Colonic mucosa (tissue), 4 donors: ENCODE results near the gene GRHL1. TPM values are rescaled to one million over a fixed set of nuclear protein-coding genes. Genes with fewer than 3 reads are reported as not detected.

Source experiments
- DNase-seq: peaks from one replicate; pipeline ENCODE4 v3.0.0-alpha.2; 2020
- H3K27ac ChIP-seq: fragments of 200-600 bp; one replicate; pipeline ENCODE4 v1.8.0; 2021
- H3K27me3 ChIP-seq: fragments of 200-600 bp; one replicate; pipeline ENCODE4 v1.8.0; 2021
- H3K36me3 ChIP-seq: fragments of 200-600 bp; one replicate; pipeline ENCODE4 v1.8.0; 2021
- H3K4me1 ChIP-seq: fragments of 200-600 bp; one replicate; pipeline ENCODE4 v1.8.0; 2021; ENCODE audit warnings: mild to moderate bottlenecking
- H3K4me3 ChIP-seq: fragments of 200-600 bp; one replicate; pipeline ENCODE4 v1.8.0; 2021
- H3K9ac ChIP-seq, 2 donors: one replicate each; pipeline ENCODE4 v1.7.0; 2013; ENCODE audit warnings: control low read depth in 2 of 2, low read depth in 2 of 2, low read length in 2 of 2
- H3K9me3 ChIP-seq: fragments of 200-600 bp; one replicate; pipeline ENCODE4 v1.8.0; 2021
- intact Hi-C: fragments of 100-400 bp; cut with DNase I; formaldehyde crosslinking; loops from one replicate; pipeline ENCODE4 v1.14.1; 2022
- total RNA-seq, 2 donors: library from RNA; stranded (reverse); fragmentation: NEBNext Ultra II Directional in 1 of 2; extraction: Animal tissue kit (Norgen Biotek cat#: 25700) in 1 of 2; gene quantifications; one replicate each; pipeline ENCODE4 v1.2.1, GENCODE V29; 2021
- TF ChIP-seq, protein P1 (sequence below): fragments of 200-600 bp; IDR thresholded peaks from one replicate; pipeline ENCODE4 v1.8.0; 2022; ENCODE audit warnings: antibody characterized with exemption, mild to moderate bottlenecking
- donor health status: healthy.
- donor health status: DM: no; HTN: no; CAD: no.
- donor health status: DM: no; HTN: no; CAD: no.

GRHL1 gene
- total RNA-seq, 2 donors from 2014 or later, result 1.6 to 1.9 TPM

DNA sequence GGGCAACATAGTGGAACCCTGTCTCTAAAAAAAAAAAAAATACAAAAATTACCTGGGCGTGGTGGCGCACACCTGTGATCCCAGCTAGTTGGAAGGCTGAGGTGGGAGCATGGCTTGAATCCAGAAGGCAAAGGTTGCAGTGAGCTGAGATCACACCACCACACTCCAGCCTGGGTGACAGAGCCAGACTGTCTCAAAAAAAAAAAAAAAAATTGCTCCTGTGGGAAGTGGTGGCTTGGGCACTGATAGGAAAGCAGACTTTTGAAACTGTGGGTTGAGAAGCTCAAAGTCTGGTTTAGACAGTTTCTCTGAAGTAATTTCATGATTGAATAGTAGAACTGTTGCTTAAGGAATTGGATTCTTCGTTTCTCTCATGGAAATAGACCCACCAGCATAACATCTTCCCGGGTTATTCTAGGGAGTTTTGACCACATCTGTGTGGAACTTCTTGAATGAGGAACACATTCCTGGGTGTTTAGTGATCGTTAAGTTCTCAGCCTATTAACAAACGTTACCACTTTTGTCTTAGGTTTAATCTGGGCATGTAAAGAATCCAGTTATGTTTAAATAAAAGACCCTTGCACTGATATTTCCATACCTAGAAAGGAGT lies 33.5 kb downstream of the GRHL1 start:
- TF ChIP-seq, protein P1, sequence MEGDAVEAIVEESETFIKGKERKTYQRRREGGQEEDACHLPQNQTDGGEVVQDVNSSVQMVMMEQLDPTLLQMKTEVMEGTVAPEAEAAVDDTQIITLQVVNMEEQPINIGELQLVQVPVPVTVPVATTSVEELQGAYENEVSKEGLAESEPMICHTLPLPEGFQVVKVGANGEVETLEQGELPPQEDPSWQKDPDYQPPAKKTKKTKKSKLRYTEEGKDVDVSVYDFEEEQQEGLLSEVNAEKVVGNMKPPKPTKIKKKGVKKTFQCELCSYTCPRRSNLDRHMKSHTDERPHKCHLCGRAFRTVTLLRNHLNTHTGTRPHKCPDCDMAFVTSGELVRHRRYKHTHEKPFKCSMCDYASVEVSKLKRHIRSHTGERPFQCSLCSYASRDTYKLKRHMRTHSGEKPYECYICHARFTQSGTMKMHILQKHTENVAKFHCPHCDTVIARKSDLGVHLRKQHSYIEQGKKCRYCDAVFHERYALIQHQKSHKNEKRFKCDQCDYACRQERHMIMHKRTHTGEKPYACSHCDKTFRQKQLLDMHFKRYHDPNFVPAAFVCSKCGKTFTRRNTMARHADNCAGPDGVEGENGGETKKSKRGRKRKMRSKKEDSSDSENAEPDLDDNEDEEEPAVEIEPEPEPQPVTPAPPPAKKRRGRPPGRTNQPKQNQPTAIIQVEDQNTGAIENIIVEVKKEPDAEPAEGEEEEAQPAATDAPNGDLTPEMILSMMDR, result no peak
- intact Hi-C loops, result loop anchor here (5.0 kb wide), 1 partner anchor 62 kb away; no protein-coding TSS in a partner anchor
- H3K27ac ChIP-seq, result peak overlapping the region; percentile 36
- H3K9me3 ChIP-seq, result no peaks in the 10 kb centered on the region
- H3K4me3 ChIP-seq, result no peak overlapping the region
- no peaks in the 10 kb centered on the region for H3K4me1 ChIP-seq
- H3K36me3 ChIP-seq, result no peaks in the 10 kb centered on the region
- H3K9ac ChIP-seq, result no peak overlapping the region
- DNase-seq, result peak; percentile 59
- no peaks in the 10 kb centered on the region for H3K27me3 ChIP-seq

DNA sequence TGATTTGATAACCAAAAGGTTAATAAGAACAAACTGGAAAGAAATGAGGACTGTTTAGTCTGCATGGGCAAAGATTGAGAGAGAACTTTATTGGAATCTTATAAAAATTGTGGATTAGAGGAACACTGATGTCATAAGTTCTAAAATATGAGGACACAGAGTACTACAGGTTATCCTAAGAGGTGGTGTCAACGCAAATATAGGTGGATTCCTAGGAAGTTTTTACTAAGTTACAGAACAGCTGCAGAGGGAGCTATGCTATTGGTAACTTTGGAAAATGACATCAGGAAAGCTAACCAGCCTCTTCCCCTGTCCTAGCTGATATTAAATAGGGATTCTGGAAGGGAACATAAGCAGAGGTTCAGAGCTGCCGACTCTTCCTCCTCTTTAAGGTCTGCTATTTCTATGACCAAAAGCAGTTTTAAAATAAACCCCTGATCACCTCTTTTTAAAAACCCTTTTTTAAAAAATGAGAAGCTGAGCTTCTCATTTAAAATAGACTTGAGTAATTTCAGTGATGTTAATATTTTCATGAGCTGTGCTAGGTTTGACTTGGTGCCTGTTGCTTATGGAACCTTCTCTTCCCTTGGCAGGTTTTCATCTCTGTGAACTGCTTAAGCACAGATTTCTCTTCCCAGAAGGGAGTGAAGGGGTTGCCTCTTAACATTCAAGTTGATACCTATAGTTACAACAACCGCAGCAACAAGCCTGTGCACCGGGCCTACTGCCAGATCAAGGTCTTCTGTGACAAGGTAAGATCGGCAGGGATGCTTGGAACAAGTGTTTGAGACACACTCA lies 34.2 kb downstream of the GRHL1 start:
- no peak overlapping the region for H3K27ac ChIP-seq
- no peaks in the 10 kb centered on the region for H3K27me3 ChIP-seq
- no peaks in the 10 kb centered on the region for H3K36me3 ChIP-seq
- H3K9ac ChIP-seq, result no peak overlapping the region
- no peaks in the 10 kb centered on the region for H3K4me1 ChIP-seq
- TF ChIP-seq, protein P1, result no peak
- no peak overlapping the region for H3K4me3 ChIP-seq
- DNase-seq, result no peak
- no peaks in the 10 kb centered on the region for H3K9me3 ChIP-seq
- intact Hi-C loops, result no loop called here

- DNase-seq, result no peak
- Histone ChIP-seq H3K9ac (no peak overlapping the region), H3K36me3 (no peaks in the 10 kb centered on the region), H3K9me3 (no peaks in the 10 kb centered on the region), H3K27ac (no peak overlapping the region), H3K4me3 (no peak overlapping the region), H3K27me3 (no peaks in the 10 kb centered on the region), H3K4me1 (no peaks in the 10 kb centered on the region)
- TF ChIP-seq, protein P1, result no peak
- intact Hi-C loops, result no loop called here
Measured at GRCh38 chr2:9988320-9988719, 36.8 kb downstream of the GRHL1 start.

- H3K27ac ChIP-seq, result no peak overlapping the region
- DNase-seq, result no peak
- H3K27me3 ChIP-seq, result no peaks in the 10 kb centered on the region
- H3K4me3 ChIP-seq, result no peak overlapping the region
- no peaks in the 10 kb centered on the region for H3K9me3 ChIP-seq
- no peaks in the 10 kb centered on the region for H3K4me1 ChIP-seq
- no peaks in the 10 kb centered on the region for H3K36me3 ChIP-seq
- no peak overlapping the region for H3K9ac ChIP-seq
- intact Hi-C loops, result no loop called here
- TF ChIP-seq, protein P1, result no peak
Measured at GRCh38 chr2:9990736-9991135, 39.2 kb downstream of the GRHL1 start.

DNA sequence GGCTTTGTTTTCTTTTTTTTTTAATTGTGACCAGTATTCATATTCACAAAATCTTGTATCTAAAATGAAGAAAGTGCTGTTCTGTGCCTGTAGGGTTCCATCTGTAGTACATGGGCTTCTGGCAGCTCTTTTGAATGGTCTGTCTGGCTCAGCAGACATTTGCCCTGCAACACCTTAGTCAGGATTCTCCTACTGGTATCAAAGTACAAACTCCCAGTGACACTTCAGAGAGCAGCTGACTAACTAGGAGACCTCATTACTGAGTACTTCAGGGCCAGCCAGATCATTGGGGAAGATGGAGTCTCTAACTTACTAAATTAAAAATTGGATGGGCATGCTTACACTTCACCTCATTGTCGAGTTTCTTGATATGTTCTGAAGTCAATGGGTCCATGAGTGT lies 39.7 kb downstream of the GRHL1 start:
- TF ChIP-seq, protein P1, result no peak
- intact Hi-C loops, result no loop called here

More for the DNA sequence above, 39.7 kb downstream of the GRHL1 start:
- Histone ChIP-seq H3K9ac (no peak overlapping the region), H3K9me3 (no peaks in the 10 kb centered on the region), H3K4me3 (no peak overlapping the region), H3K4me1 (no peaks in the 10 kb centered on the region), H3K27me3 (no peaks in the 10 kb centered on the region), H3K27ac (no peak overlapping the region), H3K36me3 (no peaks in the 10 kb centered on the region)
- no peak for DNase-seq
